Colonic mucosa (tissue), 4 donors: ENCODE data around the gene NKAIN4. TPM values are rescaled to one million over a fixed set of nuclear protein-coding genes. Genes with fewer than 3 reads are reported as not detected.

ENCODE experiments used
- DNase-seq: peaks from one replicate; pipeline ENCODE4 v3.0.0-alpha.2; 2020
- H3K27ac ChIP-seq: fragments of 200-600 bp; one replicate; pipeline ENCODE4 v1.8.0; 2021
- H3K27me3 ChIP-seq: fragments of 200-600 bp; one replicate; pipeline ENCODE4 v1.8.0; 2021
- H3K36me3 ChIP-seq: fragments of 200-600 bp; one replicate; pipeline ENCODE4 v1.8.0; 2021
- H3K4me1 ChIP-seq: fragments of 200-600 bp; one replicate; pipeline ENCODE4 v1.8.0; 2021; ENCODE audit warnings: mild to moderate bottlenecking
- H3K4me3 ChIP-seq: fragments of 200-600 bp; one replicate; pipeline ENCODE4 v1.8.0; 2021
- H3K9ac ChIP-seq, 2 donors: one replicate each; pipeline ENCODE4 v1.7.0; 2013; ENCODE audit warnings: control low read depth in 2 of 2, low read depth in 2 of 2, low read length in 2 of 2
- H3K9me3 ChIP-seq: fragments of 200-600 bp; one replicate; pipeline ENCODE4 v1.8.0; 2021
- CTCF ChIP-seq: fragments of 200-600 bp; IDR thresholded peaks from one replicate; pipeline ENCODE4 v1.8.0; 2022; ENCODE audit warnings: antibody characterized with exemption, mild to moderate bottlenecking
- intact Hi-C: fragments of 100-400 bp; cut with DNase I; formaldehyde crosslinking; loops from one replicate; pipeline ENCODE4 v1.14.1; 2022
- total RNA-seq, 2 donors: library from RNA; stranded (reverse); fragmentation: NEBNext Ultra II Directional in 1 of 2; extraction: Animal tissue kit (Norgen Biotek cat#: 25700) in 1 of 2; gene quantifications; one replicate each; pipeline ENCODE4 v1.2.1, GENCODE V29; 2021
- donor health status: healthy.
- donor health status: DM: no; HTN: no; CAD: no.
- donor health status: DM: no; HTN: no; CAD: no.

The NKAIN4 gene
- total RNA-seq, result under 1 TPM in 1 of 2 donors, not detected in 1; 0.29 TPM

- Histone ChIP-seq H3K36me3 (no peaks in the 10 kb centered on the region), H3K9ac (no peak within 1 kb of the TSS), H3K27ac (no peak within 1 kb of the TSS), H3K4me3 (no peak within 1 kb of the TSS), H3K27me3 (peaks cover 32% of the 10 kb centered on the region), H3K4me1 (no peaks in the 10 kb centered on the region), H3K9me3 (no peaks in the 10 kb centered on the region)
- no peak for TF ChIP-seq CTCF
- no peak for DNase-seq
- intact Hi-C loops, result no loop called here
Measured at GRCh38 chr20:63254232-63254605, at the start of gene NKAIN4. Gene NKAIN4, minus strand, starts transcription at chr20:63254463. Its CDS starts 13 bp downstream, at chr20:63254450.

- no peaks in the 10 kb centered on the region for H3K36me3 ChIP-seq
- intact Hi-C loops, result no loop called here
- no peak overlapping the region for H3K9ac ChIP-seq
- H3K4me1 ChIP-seq, result no peaks in the 10 kb centered on the region
- no peak for TF ChIP-seq CTCF
- no peak overlapping the region for H3K4me3 ChIP-seq
- H3K27ac ChIP-seq, result no peak overlapping the region
- H3K27me3 ChIP-seq, result no peaks in the 10 kb centered on the region
- H3K9me3 ChIP-seq, result no peaks in the 10 kb centered on the region
- DNase-seq, result no peak
Measured at GRCh38 chr20:63303095-63303666, 48.9 kb upstream of the NKAIN4 start.

- no peak for TF ChIP-seq CTCF
- H3K9me3 ChIP-seq, result no peaks in the 10 kb centered on the region
- H3K36me3 ChIP-seq, result no peaks in the 10 kb centered on the region
- no peak overlapping the region for H3K27ac ChIP-seq
- DNase-seq, result no peak
- no peaks in the 10 kb centered on the region for H3K27me3 ChIP-seq
- H3K4me1 ChIP-seq, result no peaks in the 10 kb centered on the region
- intact Hi-C loops, result no loop called here
- H3K9ac ChIP-seq, result no peak overlapping the region
- no peak overlapping the region for H3K4me3 ChIP-seq
Measured at GRCh38 chr20:63301671-63302070, 47.4 kb upstream of the NKAIN4 start.

- Histone ChIP-seq H3K9me3 (no peaks in the 10 kb centered on the region), H3K27ac (no peak overlapping the region), H3K27me3 (peaks cover 7% of the 10 kb centered on the region), H3K4me1 (no peaks in the 10 kb centered on the region), H3K9ac (no peak overlapping the region), H3K4me3 (no peak overlapping the region), H3K36me3 (no peaks in the 10 kb centered on the region)
- no peak for DNase-seq
- intact Hi-C loops, result no loop called here
- no peak for TF ChIP-seq CTCF
Measured at GRCh38 chr20:63298731-63299312, 44.6 kb upstream of the NKAIN4 start.

GRCh38 chr20:63297796-63298572 is 43.7 kb upstream of the NKAIN4 start:
- Histone ChIP-seq H3K4me1 (no peaks in the 10 kb centered on the region), H3K36me3 (no peaks in the 10 kb centered on the region), H3K27me3 (peaks cover 7% of the 10 kb centered on the region), H3K9me3 (no peaks in the 10 kb centered on the region), H3K4me3 (no peak overlapping the region), H3K9ac (no peak overlapping the region), H3K27ac (no peak overlapping the region)
- DNase-seq, result no peak
- intact Hi-C loops, result no loop called here
- no peak for TF ChIP-seq CTCF
